ENCODE data around the gene LRP5.
"Not testable (repeated sequence)": the region's sequence is repeated elsewhere in the genome, so short reads cannot be mapped to it uniquely, and the experiment has no call there.

The LRP5 gene

GRCh38 chr11:68447015-68447801 lies 134.8 kb downstream of the LRP5 start:
- Histone ChIP-seq H3K9ac (ENCODE audit: low read depth, low read length) (peak overlapping the region; percentile 27), H3K36me3 (ENCODE audit: insufficient read depth, low read length) (no peaks in the 10 kb centered on the region)

DNA sequence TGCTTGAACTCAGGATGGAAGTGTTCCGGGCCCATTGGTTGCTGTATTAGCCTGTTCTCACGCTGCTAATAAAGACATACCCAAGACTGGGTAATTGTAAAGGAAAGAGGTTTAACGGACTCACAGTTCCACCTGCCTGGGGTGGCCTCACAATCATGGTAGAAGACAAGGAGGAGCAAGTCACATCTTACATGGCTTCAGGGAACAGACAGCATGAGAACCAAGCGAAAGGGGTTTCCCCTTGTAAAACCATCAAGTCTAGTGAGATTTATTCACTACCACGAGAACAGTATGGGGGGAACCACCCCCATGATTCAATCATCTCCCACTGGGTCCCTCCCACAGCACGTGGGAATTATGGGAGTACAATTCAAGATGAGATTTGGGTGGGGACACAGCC lies 135.5 kb downstream of the LRP5 start:
- not testable (repeated sequence) for H3K9me3 ChIP-seq (replicated peaks; ENCODE audit: low read length); H3K9ac ChIP-seq (ENCODE audit: low read depth, low read length); H3K27me3 ChIP-seq (ENCODE audit: control insufficient read depth, insufficient read depth, low read length); H3K4me3 ChIP-seq (ENCODE audit: low read length); H3K4me1 ChIP-seq (ENCODE audit: control insufficient read depth, insufficient read depth, low read length); H3K4me2 ChIP-seq (ENCODE audit: low read length); H3K36me3 ChIP-seq (ENCODE audit: insufficient read depth, low read length)

More at GRCh38 chr11:68447015-68447801, 134.8 kb downstream of the LRP5 start:
- H3K4me3 ChIP-seq (ENCODE audit: low read length), result no peak overlapping the region
- H3K9me3 ChIP-seq (replicated peaks; ENCODE audit: low read length), result no peaks in the 10 kb centered on the region
- no peak overlapping the region for H3K4me2 ChIP-seq (ENCODE audit: low read length)
- no peaks in the 10 kb centered on the region for H3K27me3 ChIP-seq (ENCODE audit: control insufficient read depth, insufficient read depth, low read length)
- H3K4me1 ChIP-seq (ENCODE audit: control insufficient read depth, insufficient read depth, low read length), result no peaks in the 10 kb centered on the region

GRCh38 chr11:68448604-68449011 lies 136.2 kb downstream of the LRP5 start:
- Histone ChIP-seq H3K9me3 (replicated peaks; ENCODE audit: low read length) (no peaks in the 10 kb centered on the region), H3K4me1 (ENCODE audit: control insufficient read depth, insufficient read depth, low read length) (no peaks in the 10 kb centered on the region), H3K27me3 (ENCODE audit: control insufficient read depth, insufficient read depth, low read length) (no peaks in the 10 kb centered on the region), H3K36me3 (ENCODE audit: insufficient read depth, low read length) (no peaks in the 10 kb centered on the region), H3K4me2 (ENCODE audit: low read length) (no peak overlapping the region), H3K9ac (ENCODE audit: low read depth, low read length) (no peak overlapping the region), H3K4me3 (ENCODE audit: low read length) (no peak overlapping the region)

GRCh38 chr11:68449951-68450350 lies 137.6 kb downstream of the LRP5 start:
- Histone ChIP-seq H3K27me3 (ENCODE audit: control insufficient read depth, insufficient read depth, low read length) (peaks cover 2% of the 10 kb centered on the region), H3K9me3 (replicated peaks; ENCODE audit: low read length) (no peaks in the 10 kb centered on the region), H3K4me2 (ENCODE audit: low read length) (no peak overlapping the region), H3K36me3 (ENCODE audit: insufficient read depth, low read length) (no peaks in the 10 kb centered on the region), H3K4me3 (ENCODE audit: low read length) (no peak overlapping the region), H3K9ac (ENCODE audit: low read depth, low read length) (no peak overlapping the region), H3K4me1 (ENCODE audit: control insufficient read depth, insufficient read depth, low read length) (no peaks in the 10 kb centered on the region)

GRCh38 chr11:68450711-68451110 lies 138.3 kb downstream of the LRP5 start:
- Histone ChIP-seq H3K4me2 (ENCODE audit: low read length) (no peak overlapping the region), H3K27me3 (ENCODE audit: control insufficient read depth, insufficient read depth, low read length) (peaks cover 10% of the 10 kb centered on the region)

GRCh38 chr11:68454767-68455166 lies 142.4 kb downstream of the LRP5 start:
- no peak overlapping the region for H3K9ac ChIP-seq (ENCODE audit: low read depth, low read length)
- H3K36me3 ChIP-seq (ENCODE audit: insufficient read depth, low read length), result no peaks in the 10 kb centered on the region
- H3K27me3 ChIP-seq (ENCODE audit: control insufficient read depth, insufficient read depth, low read length), result peaks cover 13% of the 10 kb centered on the region
- no peaks in the 10 kb centered on the region for H3K9me3 ChIP-seq (replicated peaks; ENCODE audit: low read length)
- no peak overlapping the region for H3K4me2 ChIP-seq (ENCODE audit: low read length)
- no peak overlapping the region for H3K4me3 ChIP-seq (ENCODE audit: low read length)
- no peaks in the 10 kb centered on the region for H3K4me1 ChIP-seq (ENCODE audit: control insufficient read depth, insufficient read depth, low read length)

More at GRCh38 chr11:68450711-68451110, 138.3 kb downstream of the LRP5 start:
- no peaks in the 10 kb centered on the region for H3K36me3 ChIP-seq (ENCODE audit: insufficient read depth, low read length)
- H3K9ac ChIP-seq (ENCODE audit: low read depth, low read length), result no peak overlapping the region
- no peaks in the 10 kb centered on the region for H3K4me1 ChIP-seq (ENCODE audit: control insufficient read depth, insufficient read depth, low read length)
- no peaks in the 10 kb centered on the region for H3K9me3 ChIP-seq (replicated peaks; ENCODE audit: low read length)
- H3K4me3 ChIP-seq (ENCODE audit: low read length), result no peak overlapping the region

DNA sequence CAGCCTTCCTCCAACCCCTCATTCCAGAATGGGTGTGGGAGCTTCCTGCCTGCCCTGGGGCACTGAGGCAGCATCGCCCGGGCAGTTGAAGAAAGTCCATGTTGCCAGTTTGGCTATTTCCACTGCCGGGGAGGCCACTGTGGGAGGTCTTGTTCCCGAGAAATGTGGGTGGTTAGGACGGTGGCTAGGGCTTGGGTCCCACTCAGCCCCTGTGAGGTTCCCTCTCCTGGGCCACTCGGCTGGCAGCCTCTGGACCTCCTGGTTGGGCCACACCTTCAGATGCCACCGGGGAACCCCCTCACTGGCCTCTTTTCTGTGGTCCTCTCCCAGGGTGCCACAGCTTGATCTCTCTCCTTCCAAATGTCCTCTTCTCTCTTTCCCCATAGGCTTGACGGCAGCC lies 143.1 kb downstream of the LRP5 start:
- Histone ChIP-seq H3K27me3 (ENCODE audit: control insufficient read depth, insufficient read depth, low read length) (peaks cover 13% of the 10 kb centered on the region), H3K4me3 (ENCODE audit: low read length) (no peak overlapping the region), H3K36me3 (ENCODE audit: insufficient read depth, low read length) (no peaks in the 10 kb centered on the region), H3K9ac (ENCODE audit: low read depth, low read length) (no peak overlapping the region), H3K9me3 (replicated peaks; ENCODE audit: low read length) (no peaks in the 10 kb centered on the region), H3K4me1 (ENCODE audit: control insufficient read depth, insufficient read depth, low read length) (no peaks in the 10 kb centered on the region), H3K4me2 (ENCODE audit: low read length) (no peak overlapping the region)

DNA sequence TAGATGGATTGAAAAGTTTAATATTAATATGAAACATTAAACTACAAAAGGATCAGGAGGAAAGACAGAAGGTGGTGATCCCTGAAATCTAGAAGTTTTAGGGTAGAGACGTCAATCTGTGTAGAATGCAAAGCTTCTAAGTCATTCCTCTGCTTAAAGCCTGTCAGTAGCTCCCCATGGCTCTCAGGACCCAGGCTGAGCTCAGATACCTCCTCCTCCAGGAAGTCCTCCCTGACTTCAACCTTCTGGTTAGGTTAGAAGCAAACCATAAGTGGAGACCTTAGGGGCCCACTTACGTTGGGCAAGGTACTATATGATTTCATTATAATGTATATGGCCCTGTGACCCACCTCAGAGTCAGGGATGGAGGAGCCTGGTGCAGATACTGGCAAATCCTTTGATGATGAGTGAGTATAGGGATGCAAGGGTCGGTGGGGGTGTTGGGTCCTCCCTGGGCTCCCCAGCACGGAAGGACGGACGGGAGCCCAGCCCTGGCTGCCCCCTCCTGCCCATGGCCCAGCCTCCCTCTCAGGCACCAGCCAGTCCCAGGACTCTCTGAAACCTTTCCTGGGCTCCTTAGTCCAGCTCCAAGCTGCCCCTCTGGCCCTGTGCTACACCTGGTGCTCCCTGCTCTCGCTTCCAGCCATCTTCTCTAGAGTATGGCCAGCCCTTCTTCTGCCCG lies 145.0 kb downstream of the LRP5 start:
- Histone ChIP-seq H3K27me3 (ENCODE audit: control insufficient read depth, insufficient read depth, low read length) (peaks cover 13% of the 10 kb centered on the region), H3K4me2 (ENCODE audit: low read length) (no peak overlapping the region), H3K36me3 (ENCODE audit: insufficient read depth, low read length) (no peaks in the 10 kb centered on the region), H3K9me3 (replicated peaks; ENCODE audit: low read length) (no peaks in the 10 kb centered on the region), H3K4me1 (ENCODE audit: control insufficient read depth, insufficient read depth, low read length) (peaks cover 3% of the 10 kb centered on the region), H3K4me3 (ENCODE audit: low read length) (no peak overlapping the region), H3K9ac (ENCODE audit: low read depth, low read length) (no peak overlapping the region)

GRCh38 chr11:68457898-68458249 lies 145.5 kb downstream of the LRP5 start:
- Histone ChIP-seq H3K9ac (ENCODE audit: low read depth, low read length) (no peak overlapping the region), H3K4me3 (ENCODE audit: low read length) (no peak overlapping the region)

DNA sequence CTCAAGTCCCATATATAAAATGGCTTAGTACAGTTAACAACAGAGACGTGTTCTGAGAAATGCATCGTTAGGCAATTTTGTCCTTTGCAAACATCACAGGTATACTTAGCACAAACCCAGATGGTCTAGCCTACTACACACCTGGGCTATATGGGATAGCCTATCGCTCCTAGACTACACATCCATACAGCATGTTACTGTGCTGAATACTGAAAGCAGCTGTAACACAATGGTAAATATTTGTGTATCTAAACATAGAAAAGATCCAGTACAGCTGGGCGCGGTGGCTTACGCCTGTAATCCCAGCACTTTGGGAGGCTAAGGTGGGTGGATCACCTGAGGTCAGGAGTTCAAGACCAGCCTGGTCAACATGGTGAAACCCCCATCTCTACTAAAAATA lies 145.9 kb downstream of the LRP5 start:
- not testable (repeated sequence) for H3K36me3 ChIP-seq (ENCODE audit: insufficient read depth, low read length); H3K9ac ChIP-seq (ENCODE audit: low read depth, low read length); H3K4me2 ChIP-seq (ENCODE audit: low read length); H3K4me3 ChIP-seq (ENCODE audit: low read length); H3K9me3 ChIP-seq (replicated peaks; ENCODE audit: low read length)
- Histone ChIP-seq H3K27me3 (ENCODE audit: control insufficient read depth, insufficient read depth, low read length) (peaks cover 13% of the 10 kb centered on the region), H3K4me1 (ENCODE audit: control insufficient read depth, insufficient read depth, low read length) (peaks cover 13% of the 10 kb centered on the region)

More at GRCh38 chr11:68457898-68458249, 145.5 kb downstream of the LRP5 start:
- Histone ChIP-seq H3K27me3 (ENCODE audit: control insufficient read depth, insufficient read depth, low read length) (peaks cover 13% of the 10 kb centered on the region), H3K4me2 (ENCODE audit: low read length) (no peak overlapping the region), H3K9me3 (replicated peaks; ENCODE audit: low read length) (no peaks in the 10 kb centered on the region), H3K36me3 (ENCODE audit: insufficient read depth, low read length) (no peaks in the 10 kb centered on the region), H3K4me1 (ENCODE audit: control insufficient read depth, insufficient read depth, low read length) (peaks cover 9% of the 10 kb centered on the region)

- Histone ChIP-seq H3K4me3 (ENCODE audit: low read length) (peak overlapping the region; percentile 86), H3K27me3 (ENCODE audit: control insufficient read depth, insufficient read depth, low read length) (peaks cover 9% of the 10 kb centered on the region), H3K9me3 (replicated peaks; ENCODE audit: low read length) (no peaks in the 10 kb centered on the region), H3K4me2 (ENCODE audit: low read length) (peak overlapping the region; percentile 94), H3K4me1 (ENCODE audit: control insufficient read depth, insufficient read depth, low read length) (peaks cover 20% of the 10 kb centered on the region), H3K36me3 (ENCODE audit: insufficient read depth, low read length) (no peaks in the 10 kb centered on the region), H3K9ac (ENCODE audit: low read depth, low read length) (peak overlapping the region; percentile 95)
Measured at GRCh38 chr11:68459886-68460740, 147.7 kb downstream of the LRP5 start.
